Measurements from ENCODE around the gene ZNF597. TPM values are rescaled to one million over a fixed set of nuclear protein-coding genes. Genes with fewer than 3 reads are reported as not detected.
"Not testable (repeated sequence)": the region's sequence is repeated elsewhere in the genome, so short reads cannot be mapped to it uniquely, and the experiment has no call there.

Gene ZNF597
- total RNA-seq, 4 donors from 2014 or later: 0.81 to 1.3 (median 0.96) TPM

- no peaks in the 10 kb centered on the region for H3K27me3 ChIP-seq
- H3K36me3 ChIP-seq: peaks cover 0 to under 1% of the 10 kb centered on the region in 2 donors
- H3K4me1 ChIP-seq: peaks cover 20 to 33% of the 10 kb centered on the region in 2 donors
- no peak overlapping the region for H3K27ac ChIP-seq
- intact Hi-C loops (cut with DNase I; ENCODE audit: low total_unique reads) (no loop called here), in situ Hi-C loops (cut with MboI; ENCODE audit: low sequenced_read_pairs in 4 of 4) (no loop called here)
- TF ChIP-seq POLR2A (IDR thresholded peaks at IDR 0.05): no peak
- TF ChIP-seq, protein P1, sequence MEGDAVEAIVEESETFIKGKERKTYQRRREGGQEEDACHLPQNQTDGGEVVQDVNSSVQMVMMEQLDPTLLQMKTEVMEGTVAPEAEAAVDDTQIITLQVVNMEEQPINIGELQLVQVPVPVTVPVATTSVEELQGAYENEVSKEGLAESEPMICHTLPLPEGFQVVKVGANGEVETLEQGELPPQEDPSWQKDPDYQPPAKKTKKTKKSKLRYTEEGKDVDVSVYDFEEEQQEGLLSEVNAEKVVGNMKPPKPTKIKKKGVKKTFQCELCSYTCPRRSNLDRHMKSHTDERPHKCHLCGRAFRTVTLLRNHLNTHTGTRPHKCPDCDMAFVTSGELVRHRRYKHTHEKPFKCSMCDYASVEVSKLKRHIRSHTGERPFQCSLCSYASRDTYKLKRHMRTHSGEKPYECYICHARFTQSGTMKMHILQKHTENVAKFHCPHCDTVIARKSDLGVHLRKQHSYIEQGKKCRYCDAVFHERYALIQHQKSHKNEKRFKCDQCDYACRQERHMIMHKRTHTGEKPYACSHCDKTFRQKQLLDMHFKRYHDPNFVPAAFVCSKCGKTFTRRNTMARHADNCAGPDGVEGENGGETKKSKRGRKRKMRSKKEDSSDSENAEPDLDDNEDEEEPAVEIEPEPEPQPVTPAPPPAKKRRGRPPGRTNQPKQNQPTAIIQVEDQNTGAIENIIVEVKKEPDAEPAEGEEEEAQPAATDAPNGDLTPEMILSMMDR (IDR thresholded peaks at IDR 0.05 in 4 of 5, conservative IDR thresholded peaks at IDR 0.05 in 1 of 5): no peak
- ATAC-seq (no peak), DNase-seq (no peak)
- no peak overlapping the region for H3K4me3 ChIP-seq
- no peaks in the 10 kb centered on the region for H3K9me3 ChIP-seq
These were observed 31.0 kb upstream of the ZNF597 start for GRCh38 chr16:3474136-3474779.

DNA sequence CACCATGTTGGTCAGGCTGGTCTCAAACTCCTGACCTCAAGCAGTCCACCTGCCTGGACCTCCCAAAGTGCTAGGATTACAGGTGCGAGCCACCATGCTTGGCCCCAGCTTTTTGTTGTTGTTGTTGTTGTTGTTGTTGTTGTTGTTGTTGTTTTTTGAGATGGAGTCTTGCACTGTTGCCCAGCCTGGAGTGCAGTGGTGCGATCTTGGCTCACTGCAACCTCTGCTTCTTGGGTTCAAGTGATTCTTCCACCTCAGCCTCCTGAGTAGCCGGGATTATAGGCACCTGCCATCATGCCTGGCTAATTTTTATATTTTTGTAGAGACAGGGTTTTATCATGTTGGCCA lies 30.3 kb upstream of the ZNF597 start:
- H3K36me3 ChIP-seq; intact Hi-C loops (cut with DNase I; ENCODE audit: low total_unique reads); in situ Hi-C loops (cut with MboI; ENCODE audit: low sequenced_read_pairs in 4 of 4); ATAC-seq; H3K27ac ChIP-seq; DNase-seq; H3K4me3 ChIP-seq; H3K9me3 ChIP-seq; H3K27me3 ChIP-seq: not testable (repeated sequence)
- H3K4me1 ChIP-seq: peaks cover 20 to 35% of the 10 kb centered on the region in 2 donors

DNA sequence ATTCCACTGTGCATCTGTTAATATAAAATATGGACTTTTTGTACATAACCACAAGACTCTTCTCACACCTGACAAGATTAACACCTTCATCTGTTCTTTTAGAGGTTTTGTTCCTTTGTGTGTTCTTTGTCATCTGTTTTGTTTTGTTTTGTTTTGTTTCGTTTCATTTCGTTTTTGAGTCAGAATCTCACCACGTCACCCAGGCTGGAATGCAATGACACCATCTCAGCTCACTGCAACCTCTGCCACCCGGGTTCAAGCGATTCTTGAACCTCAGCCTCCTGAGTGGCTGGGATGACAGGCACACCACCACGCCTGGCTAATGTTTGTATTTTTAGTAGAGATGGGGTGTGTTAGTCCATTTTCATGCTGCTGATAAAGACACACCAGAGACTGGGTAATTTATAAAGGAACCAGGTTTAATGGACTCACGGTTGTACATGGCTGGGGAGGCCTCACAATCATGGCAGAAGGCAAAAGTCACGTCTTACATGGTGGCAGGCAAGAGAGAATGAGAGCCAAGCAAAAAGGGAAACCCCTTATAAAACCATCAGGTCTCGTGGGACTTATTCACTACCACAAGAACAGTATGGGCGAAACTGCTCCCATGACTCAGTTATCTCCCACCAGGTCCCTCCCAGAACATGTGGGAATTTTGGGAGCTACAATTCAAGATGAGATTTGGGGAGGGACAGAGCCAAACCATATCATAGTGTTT lies 29.7 kb upstream of the ZNF597 start:
- Histone ChIP-seq H3K9me3 (no peaks in the 10 kb centered on the region), H3K27me3 (no peaks in the 10 kb centered on the region), H3K4me3 (no peak overlapping the region), H3K36me3 (no peaks in the 10 kb centered on the region), H3K4me1 (peaks cover 22 to 35% of the 10 kb centered on the region in 2 donors), H3K27ac (no peak overlapping the region)
- TF ChIP-seq, protein P1 (IDR thresholded peaks at IDR 0.05 in 4 of 5, conservative IDR thresholded peaks at IDR 0.05 in 1 of 5): no peak
- no peak for TF ChIP-seq POLR2A (IDR thresholded peaks at IDR 0.05)
- no peak for ATAC-seq
- intact Hi-C loops (cut with DNase I; ENCODE audit: low total_unique reads) (no loop called here), in situ Hi-C loops (cut with MboI; ENCODE audit: low sequenced_read_pairs in 4 of 4) (no loop called here)
- DNase-seq: no peak

DNA sequence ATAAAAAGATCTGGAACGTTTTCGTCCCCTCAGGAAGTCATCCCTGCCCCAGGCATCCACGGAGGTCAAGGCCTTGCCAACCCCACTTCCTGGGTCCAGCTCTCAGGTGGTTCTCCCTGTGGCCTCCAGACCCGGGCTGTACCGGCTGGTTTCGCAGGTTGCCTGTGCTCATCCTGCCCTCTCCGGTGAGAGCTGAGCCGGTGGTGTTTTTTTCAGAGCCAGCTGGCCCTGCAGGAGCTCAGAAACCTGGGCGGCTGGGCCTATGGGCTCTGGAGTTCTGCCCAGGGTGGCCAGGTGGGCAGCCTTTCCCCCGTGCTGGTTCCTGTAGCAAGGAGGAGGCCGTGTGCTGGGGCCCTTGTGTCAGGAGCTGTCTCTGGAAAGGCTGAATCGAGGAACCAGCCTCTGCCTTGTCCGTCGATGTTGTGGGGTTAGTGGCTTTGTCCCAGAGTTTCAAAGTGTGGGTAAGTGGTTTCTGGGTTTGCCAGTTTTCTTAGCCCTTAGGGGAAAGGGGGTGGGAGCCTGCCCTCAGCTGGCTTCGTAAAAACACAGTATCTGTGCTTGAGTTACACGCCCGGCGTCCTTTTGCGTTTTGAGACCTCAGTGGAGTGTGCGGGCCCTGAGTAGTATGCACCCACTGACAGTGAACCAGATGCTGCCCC lies 28.3 kb upstream of the ZNF597 start:
- DNase-seq: no peak
- H3K4me1 ChIP-seq: peaks cover 36 to 40% of the 10 kb centered on the region in 2 donors
- TF ChIP-seq, protein P1 (IDR thresholded peaks at IDR 0.05 in 4 of 5, conservative IDR thresholded peaks at IDR 0.05 in 1 of 5): no peak
- TF ChIP-seq POLR2A (IDR thresholded peaks at IDR 0.05): no peak
- in situ Hi-C loops (cut with MboI; ENCODE audit: low sequenced_read_pairs in 4 of 4): no loop called here
- no peak overlapping the region for H3K4me3 ChIP-seq
- no peak for ATAC-seq
- no peaks in the 10 kb centered on the region for H3K36me3 ChIP-seq
- intact Hi-C loops (cut with DNase I; ENCODE audit: low total_unique reads): no loop called here
- no peak overlapping the region for H3K27ac ChIP-seq
- no peaks in the 10 kb centered on the region for H3K27me3 ChIP-seq
- H3K9me3 ChIP-seq: no peaks in the 10 kb centered on the region

GRCh38 chr16:3470723-3471122 lies 27.4 kb upstream of the ZNF597 start:
- no peak for TF ChIP-seq POLR2A (IDR thresholded peaks at IDR 0.05)
- TF ChIP-seq, protein P1 (IDR thresholded peaks at IDR 0.05 in 4 of 5, conservative IDR thresholded peaks at IDR 0.05 in 1 of 5): no peak
- intact Hi-C loops (cut with DNase I; ENCODE audit: low total_unique reads) (no loop called here), in situ Hi-C loops (cut with MboI; ENCODE audit: low sequenced_read_pairs in 4 of 4) (no loop called here)
- H3K27me3 ChIP-seq: no peaks in the 10 kb centered on the region
- peaks cover 0 to 6% of the 10 kb centered on the region in 2 donors for H3K36me3 ChIP-seq
- no peak for ATAC-seq
- no peak overlapping the region for H3K27ac ChIP-seq
- H3K9me3 ChIP-seq: no peaks in the 10 kb centered on the region
- DNase-seq: no peak
- no peak overlapping the region for H3K4me3 ChIP-seq
- H3K4me1 ChIP-seq: peaks cover 32 to 37% of the 10 kb centered on the region in 2 donors
